GM12878 (cell line): ENCODE data around the gene HOXD10. TPM values are rescaled to one million over a fixed set of nuclear protein-coding genes. Genes with fewer than 3 reads are reported as not detected.

Experiments
- ATAC-seq: fragments of 200-7000 bp; cut with Tn5 transposase; 3 replicates; pipeline ENCODE4 v1.9.1; 2020; ENCODE audit warnings: mild to moderate bottlenecking, moderate library complexity
- BruUV-seq: library from RNA; stranded (reverse); fragments of 400-500 nt; replicated peaks from 2 replicates; lab custom pipeline; 2021; lab: Mats Ljungman, UMichigan
- CTCF ChIA-PET: fragments of 300-600 bp; sonication (Branson Sonifier 250); formaldehyde crosslinking; extraction: SDS; loops from one replicate; lab custom pipeline; 2021; ENCODE audit warnings: inconsistent platforms; lab: Yijun Ruan, JAX
- POLR2A ChIA-PET: fragments of 350-600 bp; formaldehyde crosslinking; extraction: SDS; loops from one replicate; lab custom pipeline; 2021; ENCODE audit warnings: inconsistent platforms; lab: Charles Lee
- RAD21 ChIA-PET: fragments of 300-600 bp; sonication (Branson Sonifier 250); formaldehyde crosslinking; loops from one replicate; lab custom pipeline; 2023; ENCODE audit warnings: antibody characterized with exemption; ENCODE audit not compliant: unreplicated experiment; lab: Charles Lee
- SMC1A ChIA-PET: fragments of 300-600 bp; sonication (Branson Sonifier 250); formaldehyde crosslinking; loops from one replicate; lab custom pipeline; 2023; ENCODE audit not compliant: unreplicated experiment, uncharacterized antibody; lab: Charles Lee
- DNase-seq: peaks from one replicate; pipeline ENCODE4 v3.0.0-alpha.2; 2011; ENCODE audit warnings: low read depth, low spot score
- FAIRE-seq: peaks from 3 replicates; lab custom pipeline; 2011; peaks lifted over from hg19 to GRCh38; lab: Jason Lieb, UNC
- H2AFZ ChIP-seq: 2 replicates; pipeline ENCODE4 v1.6.0; 2011; ENCODE audit warnings: low read depth, low read length, control low read depth; ENCODE audit not compliant: control insufficient read depth
- H3K27ac ChIP-seq: 2 replicates; pipeline ENCODE4 v1.5.1; 2011; ENCODE audit warnings: control low read depth; ENCODE audit not compliant: control insufficient read depth, insufficient read depth
- H3K27me3 ChIP-seq, 2 experiments: replicated peaks in 1 of 2; 2 replicates each; pipeline versions ENCODE4 v1.6.0 to v1.6.1; 2011; ENCODE audit warnings: low read length in 1 of 2; ENCODE audit not compliant: control insufficient read depth in 2 of 2, insufficient read depth in 2 of 2
- H3K36me3 ChIP-seq, 2 experiments: 2 replicates each; pipeline ENCODE4 v1.5.1; 2011; ENCODE audit warnings: low read length in 1 of 2; ENCODE audit not compliant: control insufficient read depth in 2 of 2, insufficient read depth in 2 of 2
- H3K4me1 ChIP-seq: 2 replicates; pipeline ENCODE4 v1.6.1; 2011; ENCODE audit warnings: mild to moderate bottlenecking, low read length, moderate library complexity, mixed read lengths; ENCODE audit not compliant: control insufficient read depth, insufficient read depth
- H3K4me2 ChIP-seq: 2 replicates; pipeline ENCODE4 v1.6.0; 2011; ENCODE audit warnings: control low read depth; ENCODE audit not compliant: control insufficient read depth, insufficient read depth
- H3K4me3 ChIP-seq: fragments of 200-600 bp; sonication (generic); 2 replicates; pipeline ENCODE4 v1.5.1; 2016
- H3K79me2 ChIP-seq: 2 replicates; pipeline ENCODE4 v1.6.0; 2011; ENCODE audit warnings: low read length; ENCODE audit not compliant: control insufficient read depth, insufficient read depth
- H3K9ac ChIP-seq: 2 replicates; pipeline ENCODE4 v1.8.0; 2011; ENCODE audit warnings: low read length, control low read depth, mixed read lengths; ENCODE audit not compliant: control insufficient read depth, insufficient read depth
- H3K9me3 ChIP-seq: replicated peaks from 3 replicates; pipeline ENCODE4 v1.5.1; 2011; ENCODE audit warnings: mild to moderate bottlenecking, low read length; ENCODE audit not compliant: control insufficient read depth, insufficient read depth
- H4K20me1 ChIP-seq: 2 replicates; pipeline ENCODE4 v1.6.0; 2011; ENCODE audit not compliant: control insufficient read depth, insufficient read depth
- BACH1 ChIP-seq: fragments of 450-650 bp; IDR thresholded peaks from 2 replicates; pipeline ENCODE4 v1.6.1; 2017; ENCODE audit warnings: mild to moderate bottlenecking, borderline replicate concordance
- BMI1 ChIP-seq: fragments of 450-650 bp; IDR thresholded peaks from 2 replicates; pipeline ENCODE4 v1.6.1; 2016; ENCODE audit warnings: mild to moderate bottlenecking, moderate library complexity, borderline replicate concordance
- IKZF1 ChIP-seq: fragments of 450-650 bp; conservative IDR thresholded peaks from 2 replicates; pipeline ENCODE4 v1.6.1; 2017; ENCODE audit warnings: antibody characterized with exemption, mild to moderate bottlenecking
- IRF4 ChIP-seq: IDR thresholded peaks from 2 replicates; pipeline ENCODE4 v1.6.1; 2011; ENCODE audit warnings: low read depth, low read length
- NFYB ChIP-seq: IDR thresholded peaks from 2 replicates; pipeline ENCODE4 v1.6.1; 2011; ENCODE audit warnings: low read depth, mild to moderate bottlenecking, low read length, improper control_type of control experiment, moderate library complexity; ENCODE audit not compliant: insufficient read depth
- RFX5 ChIP-seq: IDR thresholded peaks from 2 replicates; pipeline ENCODE4 v1.6.1; 2011; ENCODE audit warnings: low read depth, low read length, improper control_type of control experiment
- RUNX3 ChIP-seq: IDR thresholded peaks from 2 replicates; pipeline ENCODE4 v1.6.1; 2012; ENCODE audit warnings: low read length, inconsistent platforms
- SUZ12 ChIP-seq: fragments of 200-600 bp; sonication (generic); IDR thresholded peaks from one replicate; pipeline ENCODE4 v1.6.1; 2018; ENCODE audit warnings: antibody characterized with exemption, mild to moderate bottlenecking; ENCODE audit not compliant: unreplicated experiment
- TARDBP ChIP-seq: IDR thresholded peaks from 2 replicates; pipeline ENCODE4 v1.6.1; 2016; ENCODE audit warnings: borderline replicate concordance
- TCF12 ChIP-seq: IDR thresholded peaks from 2 replicates; pipeline ENCODE4 v1.6.1; 2011; ENCODE audit warnings: low read depth, mild to moderate bottlenecking, low read length
- YBX1 ChIP-seq: fragments of 450-650 bp; IDR thresholded peaks from 2 replicates; pipeline ENCODE4 v1.6.1; 2016; ENCODE audit warnings: antibody characterized with exemption
- ZZZ3 ChIP-seq: IDR thresholded peaks from 2 replicates; pipeline ENCODE4 v1.6.1; 2011; ENCODE audit warnings: low read depth; ENCODE audit not compliant: control insufficient read depth, insufficient read length
- WGBS: methylation state at CpG from one replicate; pipeline ENCODE4 v1.1.6; 2016; ENCODE audit warnings: low lambda C conversion rate; ENCODE audit not compliant: insufficient replicate concordance, insufficient coverage; ENCODE audit errors: missing lambda C conversion rate; 5-methylcytosine and 5-hydroxymethylcytosine counted together
- in situ Hi-C: fragments of 300-500 bp; cut with MboI; formaldehyde crosslinking; loops from 9 replicates; pipeline ENCODE4 v1.14.3; 2018; ENCODE audit warnings: mixed read lengths
- intact Hi-C: fragments of 100-400 bp; cut with micrococcal nuclease; formaldehyde crosslinking; loops from one replicate; pipeline ENCODE4 v1.14.2; 2022; ENCODE audit not compliant: unreplicated experiment
- polyA plus RNA-seq, 11 experiments: library from polyadenylated mRNA; depleted of rRNA in 4 of 11; unstranded in 6 of 11; stranded (reverse) in 5 of 11; fragments of >200 nt; fragmentation: Nextera tagmentation in 4 of 11; fragmentation: Illumina TruSeq in 1 of 11; extraction: Ambion mirVana in 4 of 11; extraction: Trizol in 1 of 11; gene quantifications; 1 replicate in 1 of 11; 2 replicates in 10 of 11; pipeline versions ENCODE4 v1.2.1 to v1.2.3, GENCODE V29; 2011 to 2016; ENCODE audit warnings: inconsistent platforms in 2 of 11, missing spikeins in 2 of 11, low read depth in 1 of 11
- total RNA-seq, 4 experiments: library from RNA; depleted of rRNA in 3 of 4; stranded (reverse); fragments of >200 nt in 3 of 4; fragmentation: Illumina TruSeq in 1 of 4; extraction: Trizol in 1 of 4; gene quantifications; 2 replicates each; pipeline versions ENCODE4 v1.2.1 to v1.2.3, GENCODE V29; 2013 to 2021
- TF ChIP-seq, protein P1 (sequence below): IDR thresholded peaks from 2 replicates; pipeline ENCODE4 v1.6.1; 2012; ENCODE audit warnings: mild to moderate bottlenecking, low read depth, low read length
- TF ChIP-seq, protein P2 (sequence below): fragments of 450-650 bp; IDR thresholded peaks from 2 replicates; pipeline ENCODE4 v1.6.1; 2017; ENCODE audit warnings: mild to moderate bottlenecking, moderate library complexity
- TF ChIP-seq, protein P3 (sequence below): IDR thresholded peaks from 2 replicates; pipeline ENCODE4 v1.6.1; 2011; ENCODE audit warnings: low read depth, low read length, improper control_type of control experiment, borderline replicate concordance

Gene HOXD10
- total and polyA plus RNA-seq, 10 of the 15 experiments (the other 5 are each of a cell fraction or from before 2014, with no cell fraction given), result not detected

DNA sequence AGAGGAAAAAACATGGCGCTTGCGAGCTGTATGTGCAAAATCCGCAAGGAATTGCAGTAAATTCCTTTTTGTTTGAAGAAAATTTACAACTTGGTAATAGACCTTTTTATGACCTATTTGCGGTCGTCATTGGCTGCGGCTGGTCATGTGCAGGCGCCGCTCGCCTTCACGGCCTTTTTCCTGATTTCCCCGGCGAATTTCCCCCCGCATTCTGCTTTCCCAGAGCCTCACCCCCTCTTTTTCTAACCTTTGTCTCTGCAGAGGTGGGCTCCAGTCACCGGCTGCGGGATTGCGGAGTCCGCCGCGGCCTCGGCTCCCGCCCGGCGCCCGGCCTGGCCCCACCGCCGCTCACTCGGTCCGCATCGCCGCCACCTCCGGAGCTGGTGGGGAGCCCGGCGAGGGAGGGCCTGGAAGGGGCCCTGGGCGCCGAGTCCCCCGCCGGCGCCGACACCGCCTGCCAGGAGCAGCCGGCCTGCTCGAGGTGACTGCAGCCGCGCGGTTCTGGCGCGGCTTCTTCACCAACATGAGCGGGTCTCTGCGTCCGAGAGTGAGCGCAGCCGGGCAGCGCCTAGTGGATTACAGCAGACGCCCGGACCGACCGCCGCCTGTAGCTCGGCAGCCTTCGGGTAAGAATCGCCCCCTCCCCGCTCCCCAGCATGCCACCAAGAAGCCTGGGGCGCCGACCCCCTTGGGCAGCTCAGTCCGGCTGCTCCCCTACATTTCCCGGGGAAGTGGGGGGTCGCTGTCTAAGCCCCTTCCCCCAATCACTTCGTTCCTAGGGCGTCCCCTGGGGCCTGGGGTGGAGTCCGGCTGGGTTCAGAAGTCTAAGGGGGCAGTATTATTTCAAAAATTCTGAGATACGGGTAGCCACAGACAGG is 20.0 kb downstream of the HOXD10 start:
- H3K9ac ChIP-seq, result no peak overlapping the region
- no peak for ATAC-seq
- WGBS, result 37% methylated on average over 56 of the region's 71 CpGs
- SMC1A ChIA-PET, result interaction anchor here (5.3 kb wide), 1 partner anchor 417 kb away, joined by 58 read pairs; no protein-coding TSS in a partner anchor
- in situ Hi-C loops, result loop anchor here (25.0 kb wide), 1 partner anchor 1201 kb away; no protein-coding TSS in a partner anchor
- H3K79me2 ChIP-seq, result no peaks in the 10 kb centered on the region
- H2AFZ ChIP-seq, result no peak overlapping the region
- no peak for FAIRE-seq
- DNase-seq, result no peak
- peaks cover 5 to 18% of the 10 kb centered on the region in 2 experiments for H3K27me3 ChIP-seq
- POLR2A ChIA-PET, result no interaction called here
- RAD21 ChIA-PET, result no interaction called here
- H3K27ac ChIP-seq, result no peak overlapping the region
- H3K4me1 ChIP-seq, result no peaks in the 10 kb centered on the region
- H3K36me3 ChIP-seq, result no peaks in the 10 kb centered on the region
- no peak overlapping the region; the same call in 1 of the 2 replicates for H3K4me2 ChIP-seq
- H3K9me3 ChIP-seq, result no peaks in the 10 kb centered on the region; the same call in 2 of the 3 replicates
- intact Hi-C loops, result no loop called here
- no peak overlapping the region for H3K4me3 ChIP-seq
- no peaks in the 10 kb centered on the region for H4K20me1 ChIP-seq
- CTCF ChIA-PET, result interaction anchor here (0.9 kb wide), 1 partner anchor 418 kb away, joined by 3 read pairs; no protein-coding TSS in a partner anchor
- BruUV-seq, result no TSS peak
- TF ChIP-seq BMI1 (0 out of 2 replicates have a peak, but pooled peaks have one; percentile 4), RFX5 (no peak), ZZZ3 (no peak), YBX1 (no peak), BACH1 (no peak), TCF12 (no peak), RUNX3 (no peak), TARDBP (no peak), IRF4 (no peak), SUZ12 (peak; percentile 32), NFYB (no peak), IKZF1 (0 out of 2 replicates have a peak, but pooled peaks have one; percentile 16)
- TF ChIP-seq, protein P1, sequence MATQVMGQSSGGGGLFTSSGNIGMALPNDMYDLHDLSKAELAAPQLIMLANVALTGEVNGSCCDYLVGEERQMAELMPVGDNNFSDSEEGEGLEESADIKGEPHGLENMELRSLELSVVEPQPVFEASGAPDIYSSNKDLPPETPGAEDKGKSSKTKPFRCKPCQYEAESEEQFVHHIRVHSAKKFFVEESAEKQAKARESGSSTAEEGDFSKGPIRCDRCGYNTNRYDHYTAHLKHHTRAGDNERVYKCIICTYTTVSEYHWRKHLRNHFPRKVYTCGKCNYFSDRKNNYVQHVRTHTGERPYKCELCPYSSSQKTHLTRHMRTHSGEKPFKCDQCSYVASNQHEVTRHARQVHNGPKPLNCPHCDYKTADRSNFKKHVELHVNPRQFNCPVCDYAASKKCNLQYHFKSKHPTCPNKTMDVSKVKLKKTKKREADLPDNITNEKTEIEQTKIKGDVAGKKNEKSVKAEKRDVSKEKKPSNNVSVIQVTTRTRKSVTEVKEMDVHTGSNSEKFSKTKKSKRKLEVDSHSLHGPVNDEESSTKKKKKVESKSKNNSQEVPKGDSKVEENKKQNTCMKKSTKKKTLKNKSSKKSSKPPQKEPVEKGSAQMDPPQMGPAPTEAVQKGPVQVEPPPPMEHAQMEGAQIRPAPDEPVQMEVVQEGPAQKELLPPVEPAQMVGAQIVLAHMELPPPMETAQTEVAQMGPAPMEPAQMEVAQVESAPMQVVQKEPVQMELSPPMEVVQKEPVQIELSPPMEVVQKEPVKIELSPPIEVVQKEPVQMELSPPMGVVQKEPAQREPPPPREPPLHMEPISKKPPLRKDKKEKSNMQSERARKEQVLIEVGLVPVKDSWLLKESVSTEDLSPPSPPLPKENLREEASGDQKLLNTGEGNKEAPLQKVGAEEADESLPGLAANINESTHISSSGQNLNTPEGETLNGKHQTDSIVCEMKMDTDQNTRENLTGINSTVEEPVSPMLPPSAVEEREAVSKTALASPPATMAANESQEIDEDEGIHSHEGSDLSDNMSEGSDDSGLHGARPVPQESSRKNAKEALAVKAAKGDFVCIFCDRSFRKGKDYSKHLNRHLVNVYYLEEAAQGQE, result no peak
- TF ChIP-seq, protein P2, sequence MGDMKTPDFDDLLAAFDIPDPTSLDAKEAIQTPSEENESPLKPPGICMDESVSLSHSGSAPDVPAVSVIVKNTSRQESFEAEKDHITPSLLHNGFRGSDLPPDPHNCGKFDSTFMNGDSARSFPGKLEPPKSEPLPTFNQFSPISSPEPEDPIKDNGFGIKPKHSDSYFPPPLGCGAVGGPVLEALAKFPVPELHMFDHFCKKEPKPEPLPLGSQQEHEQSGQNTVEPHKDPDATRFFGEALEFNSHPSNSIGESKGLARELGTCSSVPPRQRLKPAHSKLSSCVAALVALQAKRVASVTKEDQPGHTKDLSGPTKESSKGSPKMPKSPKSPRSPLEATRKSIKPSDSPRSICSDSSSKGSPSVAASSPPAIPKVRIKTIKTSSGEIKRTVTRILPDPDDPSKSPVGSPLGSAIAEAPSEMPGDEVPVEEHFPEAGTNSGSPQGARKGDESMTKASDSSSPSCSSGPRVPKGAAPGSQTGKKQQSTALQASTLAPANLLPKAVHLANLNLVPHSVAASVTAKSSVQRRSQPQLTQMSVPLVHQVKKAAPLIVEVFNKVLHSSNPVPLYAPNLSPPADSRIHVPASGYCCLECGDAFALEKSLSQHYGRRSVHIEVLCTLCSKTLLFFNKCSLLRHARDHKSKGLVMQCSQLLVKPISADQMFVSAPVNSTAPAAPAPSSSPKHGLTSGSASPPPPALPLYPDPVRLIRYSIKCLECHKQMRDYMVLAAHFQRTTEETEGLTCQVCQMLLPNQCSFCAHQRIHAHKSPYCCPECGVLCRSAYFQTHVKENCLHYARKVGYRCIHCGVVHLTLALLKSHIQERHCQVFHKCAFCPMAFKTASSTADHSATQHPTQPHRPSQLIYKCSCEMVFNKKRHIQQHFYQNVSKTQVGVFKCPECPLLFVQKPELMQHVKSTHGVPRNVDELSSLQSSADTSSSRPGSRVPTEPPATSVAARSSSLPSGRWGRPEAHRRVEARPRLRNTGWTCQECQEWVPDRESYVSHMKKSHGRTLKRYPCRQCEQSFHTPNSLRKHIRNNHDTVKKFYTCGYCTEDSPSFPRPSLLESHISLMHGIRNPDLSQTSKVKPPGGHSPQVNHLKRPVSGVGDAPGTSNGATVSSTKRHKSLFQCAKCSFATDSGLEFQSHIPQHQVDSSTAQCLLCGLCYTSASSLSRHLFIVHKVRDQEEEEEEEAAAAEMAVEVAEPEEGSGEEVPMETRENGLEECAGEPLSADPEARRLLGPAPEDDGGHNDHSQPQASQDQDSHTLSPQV, result no peak
- TF ChIP-seq, protein P3, sequence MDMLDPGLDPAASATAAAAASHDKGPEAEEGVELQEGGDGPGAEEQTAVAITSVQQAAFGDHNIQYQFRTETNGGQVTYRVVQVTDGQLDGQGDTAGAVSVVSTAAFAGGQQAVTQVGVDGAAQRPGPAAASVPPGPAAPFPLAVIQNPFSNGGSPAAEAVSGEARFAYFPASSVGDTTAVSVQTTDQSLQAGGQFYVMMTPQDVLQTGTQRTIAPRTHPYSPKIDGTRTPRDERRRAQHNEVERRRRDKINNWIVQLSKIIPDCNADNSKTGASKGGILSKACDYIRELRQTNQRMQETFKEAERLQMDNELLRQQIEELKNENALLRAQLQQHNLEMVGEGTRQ, result no peak
